MCF 10A (cell line): ENCODE measurements around the gene SPRR1B. TPM values are rescaled to one million over a fixed set of nuclear protein-coding genes. Genes with fewer than 3 reads are reported as not detected.

ENCODE experiments used
- Bru-seq: library from RNA; stranded (reverse); fragments of 400-500 nt; gene quantifications from one replicate; lab custom pipeline; 2021; lab: Mats Ljungman, UMichigan
- BruChase-seq, 2 experiments: library from RNA; stranded (reverse); fragments of 400-500 nt; gene quantifications; one replicate each; lab custom pipeline; 2021; lab: Mats Ljungman, UMichigan
- BruUV-seq: library from RNA; stranded (reverse); fragments of 400-500 nt; replicated peaks from 2 replicates; lab custom pipeline; 2021; lab: Mats Ljungman, UMichigan
- CTCF ChIA-PET: fragments of 300-600 bp; sonication (Branson Sonifier 250); formaldehyde crosslinking; extraction: SDS; loops from one replicate; lab custom pipeline; 2021; ENCODE audit warnings: antibody characterized with exemption, inconsistent platforms; lab: Yijun Ruan, JAX
- POLR2A ChIA-PET: fragments of 300-600, 350-650 bp; sonication (Branson Sonifier 250); formaldehyde crosslinking; extraction: SDS; loops from one replicate; lab custom pipeline; 2020; ENCODE audit warnings: antibody characterized with exemption, inconsistent platforms; lab: Yijun Ruan, JAX
- DNase-seq: peaks from one replicate; pipeline ENCODE4 v3.0.0-alpha.2; 2018; ENCODE audit not compliant: unreplicated experiment
- H3K27ac Mint-ChIP-seq: one replicate; pipeline ENCODE4 v1.8.0; 2022; ENCODE audit warnings: mild to moderate bottlenecking, low read depth, mixed read lengths; ENCODE audit not compliant: unreplicated experiment
- H3K27me3 Mint-ChIP-seq: one replicate; pipeline ENCODE4 v1.8.0; 2022; ENCODE audit warnings: mixed read lengths; ENCODE audit not compliant: insufficient read depth, unreplicated experiment
- H3K36me3 Mint-ChIP-seq: one replicate; pipeline ENCODE4 v1.8.0; 2022; ENCODE audit warnings: mild to moderate bottlenecking, moderate library complexity, mixed read lengths; ENCODE audit not compliant: insufficient read depth, unreplicated experiment
- H3K4me1 Mint-ChIP-seq: one replicate; pipeline ENCODE4 v1.8.0; 2022; ENCODE audit warnings: mixed read lengths; ENCODE audit not compliant: insufficient read depth, unreplicated experiment
- H3K4me3 Mint-ChIP-seq: one replicate; pipeline ENCODE4 v1.8.0; 2022; ENCODE audit warnings: mild to moderate bottlenecking, moderate library complexity, mixed read lengths; ENCODE audit not compliant: unreplicated experiment
- H3K9me3 Mint-ChIP-seq: one replicate; pipeline ENCODE4 v1.8.0; 2022; ENCODE audit warnings: mixed read lengths; ENCODE audit not compliant: unreplicated experiment
- CTCF ChIP-seq: fragments of 200-600 bp; IDR thresholded peaks from one replicate; pipeline ENCODE4 v1.8.0; 2022; ENCODE audit warnings: antibody characterized with exemption, mild to moderate bottlenecking; ENCODE audit not compliant: unreplicated experiment
- intact Hi-C: fragments of 100-400 bp; cut with micrococcal nuclease; formaldehyde crosslinking; loops from 2 replicates; pipeline ENCODE4 v1.14.1; 2022
- long read RNA-seq: library from polyadenylated mRNA; stranded (forward); transcript quantifications from one replicate; pipeline ENCODE4 v2.0.0, GENCODE V29; 2022
- total RNA-seq: library from RNA; stranded (reverse); gene quantifications from 2 replicates; pipeline ENCODE4 v1.2.3, GENCODE V29; 2022

SPRR1B gene, protein sequence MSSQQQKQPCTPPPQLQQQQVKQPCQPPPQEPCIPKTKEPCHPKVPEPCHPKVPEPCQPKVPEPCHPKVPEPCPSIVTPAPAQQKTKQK
- total RNA-seq = 3.5 and 4.0 TPM in 2 replicates
- percentile 29 among the genes with signal in this experiment for Bru-seq, nascent RNA
- percentile 41 among the genes with signal in this experiment for BruChase-seq, experiment 1, labeled RNA remaining after a 6-hour chase
- BruChase-seq, experiment 2, labeled RNA remaining after a 2-hour chase = percentile 34 among the genes with signal in this experiment
- long read RNA-seq, partial matches to known transcripts = 1 of 1 reads
- long read RNA-seq, other reads (novel, unspliced or antisense) = 0 of 1 reads

- no TSS peak for BruUV-seq
- ChIA-PET POLR2A (interaction anchor here (0.9 to 1.6 kb wide), 4 partner anchors 78 to 122 kb away, joined by 3 to 6 read pairs (median 3); partner anchors contain the start of gene IVL), CTCF (interaction anchor here (0.7 to 6.6 kb wide), 5 partner anchors 95 to 383 kb away, joined by 3 to 67 read pairs (median 4); no protein-coding TSS in a partner anchor)
- Mint-ChIP-seq H3K4me3 (no peak within 1 kb of the TSS), H3K9me3 (no peaks in the 10 kb centered on the region), H3K27me3 (no peaks in the 10 kb centered on the region), H3K4me1 (peaks cover 12% of the 10 kb centered on the region), H3K27ac (no peak within 1 kb of the TSS), H3K36me3 (no peaks in the 10 kb centered on the region)
- DNase-seq = peak; percentile 64
- TF ChIP-seq CTCF = no peak
- intact Hi-C loops = loop anchor here (5.0 to 10.0 kb wide), 3 partner anchors 79 to 376 kb away; no protein-coding TSS in a partner anchor
Measured at GRCh38 chr1:153030895-153031294, at the start of gene SPRR1B. Gene SPRR1B (plus strand): TSS chr1:153031203. CDS start chr1:153032346, 1,143 bp downstream.

GRCh38 chr1:152982076-152982475, 48.9 kb upstream of the SPRR1B start:
- ChIA-PET POLR2A (interaction anchor here (1.1 to 3.0 kb wide), 3 partner anchors 15 to 27 kb away, joined by 4 to 14 read pairs (median 8); no protein-coding TSS in a partner anchor), CTCF (interaction anchor here (0.7 to 2.0 kb wide), 3 partner anchors 48 to 117 kb away, joined by 3 to 8 read pairs (median 4); no protein-coding TSS in a partner anchor)
- no TSS peak for BruUV-seq
- Mint-ChIP-seq H3K4me1 (peaks cover 5% of the 10 kb centered on the region), H3K27ac (no peak overlapping the region), H3K9me3 (no peaks in the 10 kb centered on the region), H3K27me3 (no peaks in the 10 kb centered on the region), H3K36me3 (no peaks in the 10 kb centered on the region), H3K4me3 (no peak overlapping the region)
- no peak for TF ChIP-seq CTCF
- intact Hi-C loops = no loop called here
- no peak for DNase-seq

DNA sequence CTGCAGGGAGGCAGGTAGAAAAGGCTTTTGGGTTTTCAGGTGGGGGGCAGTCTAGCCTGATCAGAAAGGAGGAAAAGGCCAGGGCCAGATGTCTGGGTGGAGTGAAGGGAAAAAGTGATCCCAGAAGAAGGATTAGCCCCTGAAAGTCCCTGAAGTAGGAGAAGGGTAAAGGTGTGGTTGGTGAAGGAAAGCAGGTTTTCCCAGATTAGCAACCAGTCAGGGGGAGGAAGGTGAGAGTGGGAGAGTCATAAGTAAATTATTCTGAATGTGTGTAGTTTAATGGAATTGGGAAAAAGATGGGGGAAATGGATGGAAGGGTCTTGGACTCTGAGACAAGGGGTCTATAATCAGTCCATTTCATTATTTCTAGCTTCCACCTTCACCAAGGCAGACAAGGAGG, 47.8 kb upstream of the SPRR1B start:
- ChIA-PET CTCF (interaction anchor here (0.6 to 2.0 kb wide), 4 partner anchors 29 to 210 kb away, joined by 3 to 8 read pairs (median 3); no protein-coding TSS in a partner anchor), POLR2A (interaction anchor here (0.8 to 3.0 kb wide), 3 partner anchors 16 to 209 kb away, joined by 3 to 14 read pairs (median 4); no protein-coding TSS in a partner anchor)
- Mint-ChIP-seq H3K27me3 (no peaks in the 10 kb centered on the region), H3K27ac (no peak overlapping the region), H3K4me1 (peaks cover 5% of the 10 kb centered on the region), H3K9me3 (no peaks in the 10 kb centered on the region), H3K36me3 (no peaks in the 10 kb centered on the region), H3K4me3 (no peak overlapping the region)
- DNase-seq = no peak
- no TSS peak for BruUV-seq
- intact Hi-C loops = no loop called here
- TF ChIP-seq CTCF = no peak

GRCh38 chr1:152983743-152984142, 47.3 kb upstream of the SPRR1B start, which contains the start of gene SPRR1A:
Gene SPRR1A (plus strand): TSS chr1:152984081. CDS start chr1:152985231, 1,150 bp downstream.
- ChIA-PET CTCF (interaction anchor here (0.6 kb wide), 1 partner anchor 209 kb away, joined by 3 read pairs; no protein-coding TSS in a partner anchor), POLR2A (interaction anchor here (0.8 to 3.0 kb wide), 4 partner anchors 16 to 209 kb away, joined by 3 to 14 read pairs (median 4); partner anchors contain the start of gene SPRR2B)
- Mint-ChIP-seq H3K27me3 (no peaks in the 10 kb centered on the region), H3K9me3 (no peaks in the 10 kb centered on the region), H3K4me1 (peaks cover 5% of the 10 kb centered on the region), H3K4me3 (no peak within 1 kb of the TSS), H3K27ac (no peak within 1 kb of the TSS), H3K36me3 (no peaks in the 10 kb centered on the region)
- TF ChIP-seq CTCF = no peak
- intact Hi-C loops = no loop called here
- BruUV-seq = no TSS peak
- peak; percentile 70 for DNase-seq
